HCT116 (cell line): ENCODE data around the gene C21orf91. TPM values are rescaled to one million over a fixed set of nuclear protein-coding genes. Genes with fewer than 3 reads are reported as not detected.

Source experiments
- ATAC-seq: fragments of 200-7000 bp; cut with Tn5 transposase; 2 replicates; pipeline ENCODE4 v1.9.1; 2020; ENCODE audit warnings: mild to moderate bottlenecking, moderate library complexity
- BruUV-seq: library from RNA; stranded (reverse); fragments of 400-500 nt; replicated peaks from 2 replicates; lab custom pipeline; 2021; lab: Mats Ljungman, UMichigan
- CTCF ChIA-PET: fragments of 300-600 bp; sonication (Branson Sonifier 250); formaldehyde crosslinking; loops from one replicate; lab custom pipeline; 2021; ENCODE audit warnings: antibody characterized with exemption; lab: Charles Lee
- POLR2A ChIA-PET: fragments of 300-600, 350-600 bp; sonication (Branson Sonifier 250); formaldehyde crosslinking; loops from one replicate; lab custom pipeline; 2021; ENCODE audit warnings: antibody characterized with exemption; lab: Charles Lee
- RAD21 ChIA-PET, 2 experiments: fragments of 300-600 bp; sonication (Branson Sonifier 250); formaldehyde crosslinking; loops; one replicate each; lab custom pipeline; 2023; ENCODE audit warnings: low total read pairs in 2 of 2; ENCODE audit not compliant: uncharacterized antibody in 2 of 2, unreplicated experiment in 2 of 2, low non-redundant PET in 1 of 2; lab: Charles Lee
- DNase-seq: peaks from one replicate; pipeline ENCODE4 v3.0.0-alpha.2; 2010; ENCODE audit warnings: low read depth, low spot score
- H2AFZ ChIP-seq: fragments of 200-600 bp; shearing (Covaris generic), sonication (generic); 2 replicates; pipeline ENCODE4 v1.6.1; 2017; ENCODE audit warnings: low read depth, mixed run types, mixed read lengths, antibody characterized with exemption, low read length; ENCODE audit not compliant: poor library complexity, severe bottlenecking
- H3K27ac ChIP-seq: 2 replicates; pipeline ENCODE4 v1.5.1; 2012; ENCODE audit warnings: low read depth, low read length
- H3K27me3 ChIP-seq: fragments of 200-600 bp; sonication (generic); 2 replicates; pipeline ENCODE4 v1.6.1; 2016; ENCODE audit warnings: mixed run types, low read length, mixed read lengths; ENCODE audit not compliant: insufficient read depth
- H3K36me3 ChIP-seq, 2 experiments: fragments of 200-500 bp in 1 of 2; fragments of 200-600 bp in 1 of 2; sonication (Bioruptor generic) in 1 of 2; sonication (generic) in 1 of 2; 2 replicates each; pipeline versions ENCODE4 v1.5.1 to v1.6.1; 2014 to 2016; ENCODE audit warnings: low read length in 2 of 2, inconsistent platforms in 1 of 2, mixed read lengths in 1 of 2, mixed run types in 1 of 2; ENCODE audit not compliant: insufficient read depth in 2 of 2, control insufficient read depth in 1 of 2
- H3K4me1 ChIP-seq, 2 experiments: fragments of 200-600 bp in 1 of 2; sonication (generic) in 1 of 2; 2 replicates each; pipeline versions ENCODE4 v1.5.1 to v1.6.1; 2012 to 2017; ENCODE audit warnings: low read length in 2 of 2, inconsistent platforms in 1 of 2, mild to moderate bottlenecking in 1 of 2, mixed read lengths in 1 of 2, mixed run types in 1 of 2, moderate library complexity in 1 of 2; ENCODE audit not compliant: insufficient read depth in 2 of 2, control insufficient read depth in 1 of 2
- H3K4me2 ChIP-seq: fragments of 200-600 bp; sonication (generic); 2 replicates; pipeline ENCODE4 v1.6.1; 2017; ENCODE audit warnings: mixed run types, low read length, mixed read lengths
- H3K4me3 ChIP-seq, 2 experiments: fragments of 200-600 bp in 1 of 2; sonication (generic) in 1 of 2; replicated peaks in 1 of 2; 2 replicates each; pipeline ENCODE4 v1.5.1; 2011 to 2016; ENCODE audit warnings: low read length in 2 of 2, control low read depth in 1 of 2, low read depth in 1 of 2, mild to moderate bottlenecking in 1 of 2, mixed read lengths in 1 of 2, mixed run types in 1 of 2
- H3K79me2 ChIP-seq: fragments of 200-600 bp; sonication (generic); 2 replicates; pipeline ENCODE4 v1.6.1; 2017; ENCODE audit warnings: mild to moderate bottlenecking, mixed run types, low read length, moderate library complexity, mixed read lengths; ENCODE audit not compliant: insufficient read depth
- H3K9ac ChIP-seq: fragments of 200-600 bp; sonication (generic); 2 replicates; pipeline ENCODE4 v1.6.1; 2016; ENCODE audit warnings: low read length, mixed read lengths
- H3K9me2 ChIP-seq: fragments of 200-600 bp; sonication (generic), shearing (Covaris generic); 2 replicates; pipeline ENCODE4 v1.6.1; 2017; ENCODE audit warnings: mixed run types, mild to moderate bottlenecking, moderate library complexity; ENCODE audit not compliant: insufficient read depth
- H3K9me3 ChIP-seq, 2 experiments: fragments of 200-500 bp in 1 of 2; fragments of 200-600 bp in 1 of 2; sonication (Bioruptor generic) in 1 of 2; sonication (generic) in 1 of 2; 2 replicates each; pipeline ENCODE4 v1.6.1; 2014 to 2017; ENCODE audit warnings: low read length in 2 of 2, mixed read lengths in 2 of 2, inconsistent platforms in 1 of 2, low read depth in 1 of 2, mild to moderate bottlenecking in 1 of 2, mixed run types in 1 of 2, moderate library complexity in 1 of 2; ENCODE audit not compliant: control insufficient read depth in 1 of 2, insufficient read depth in 1 of 2
- H4K20me1 ChIP-seq: fragments of 200-600 bp; sonication (generic), shearing (Covaris generic); 2 replicates; pipeline ENCODE4 v1.6.1; 2017; ENCODE audit warnings: mixed run types, mild to moderate bottlenecking, moderate library complexity; ENCODE audit not compliant: insufficient read depth
- CEBPB ChIP-seq: IDR thresholded peaks from 2 replicates; pipeline ENCODE4 v1.6.1; 2012; ENCODE audit warnings: low read depth
- CTCF ChIP-seq, 3 experiments: fragments of 200-600 bp in 1 of 3; sonication (generic) in 1 of 3; IDR thresholded peaks in 2 of 3; conservative IDR thresholded peaks in 1 of 3; 2 replicates each; pipeline ENCODE4 v1.5.1; 2012 to 2017; ENCODE audit warnings: low read depth in 2 of 3, low read length in 2 of 3, antibody characterized with exemption in 1 of 3, borderline replicate concordance in 1 of 3, control low read depth in 1 of 3, mild to moderate bottlenecking in 1 of 3, mixed read lengths in 1 of 3, mixed run types in 1 of 3, moderate library complexity in 1 of 3; ENCODE audit not compliant: insufficient read depth in 1 of 3
- ELF1 ChIP-seq: IDR thresholded peaks from 2 replicates; pipeline ENCODE4 v1.6.1; 2012; ENCODE audit warnings: low read depth, borderline replicate concordance
- EZH2 ChIP-seq: fragments of 200-600 bp; sonication (generic); IDR thresholded peaks from 2 replicates; pipeline ENCODE4 v1.6.1; 2017; ENCODE audit warnings: antibody characterized with exemption, mixed run types
- EZH2phosphoT487 ChIP-seq: fragments of 200-600 bp; IDR thresholded peaks from 2 replicates; pipeline ENCODE4 v1.6.1; 2018; ENCODE audit warnings: antibody characterized with exemption, borderline replicate concordance
- MAX ChIP-seq: IDR thresholded peaks from 2 replicates; pipeline ENCODE4 v1.6.1; 2012
- RAD21 ChIP-seq: IDR thresholded peaks from 2 replicates; pipeline ENCODE4 v1.6.1; 2012; ENCODE audit warnings: low read depth, mild to moderate bottlenecking
- SIN3A ChIP-seq: IDR thresholded peaks from 2 replicates; pipeline ENCODE4 v1.6.1; 2012; ENCODE audit warnings: low read depth
- SRF ChIP-seq: IDR thresholded peaks from 2 replicates; pipeline ENCODE4 v1.6.1; 2012; ENCODE audit warnings: low read depth
- ZFX ChIP-seq: fragments of 450-650 bp; IDR thresholded peaks from 2 replicates; pipeline ENCODE4 v1.6.1; 2017
- ZNF274 ChIP-seq: fragments of 200-500 bp; sonication (Bioruptor generic); IDR thresholded peaks from 2 replicates; pipeline ENCODE4 v1.6.1; 2014; ENCODE audit warnings: mild to moderate bottlenecking, low read depth, low read length, inconsistent platforms
- intact Hi-C: fragments of 100-400 bp; cut with micrococcal nuclease; formaldehyde crosslinking; loops from 2 replicates; pipeline ENCODE4 v1.10.0; 2022
- total RNA-seq: library from RNA; stranded (reverse); gene quantifications from one replicate; pipeline ENCODE4 v1.2.1, GENCODE V29; 2021; ENCODE audit not compliant: unreplicated experiment

Gene C21orf91
- total RNA-seq, 1 experiment from 2014 or later, result 17.7 TPM

- H3K9ac ChIP-seq, result no peak overlapping the region
- CTCF ChIA-PET, result no interaction called here
- ATAC-seq (no peak), DNase-seq (no peak)
- H3K4me3 ChIP-seq, result no peak overlapping the region
- no peaks in the 10 kb centered on the region for H3K36me3 ChIP-seq
- no peaks in the 10 kb centered on the region for H3K9me2 ChIP-seq
- no peak overlapping the region for H3K27ac ChIP-seq
- POLR2A ChIA-PET, result no interaction called here
- TF ChIP-seq SRF, result no peak
- H3K4me2 ChIP-seq, result no peak overlapping the region
- no TSS peak for BruUV-seq
- H3K4me1 ChIP-seq, result peaks cover 0 to 5% of the 10 kb centered on the region in 2 experiments; a peak in 1 of 4 replicates
- intact Hi-C loops, result no loop called here
- RAD21 ChIA-PET, result no interaction called here
- no peaks in the 10 kb centered on the region for H3K9me3 ChIP-seq
- no peaks in the 10 kb centered on the region for H4K20me1 ChIP-seq
- no peaks in the 10 kb centered on the region for H3K27me3 ChIP-seq
- H2AFZ ChIP-seq, result no peak overlapping the region
- no peaks in the 10 kb centered on the region for H3K79me2 ChIP-seq
These were observed 47.4 kb upstream of the C21orf91 start for GRCh38 chr21:17866590-17866989.

GRCh38 chr21:17859661-17860060 lies 40.5 kb upstream of the C21orf91 start:
- no peaks in the 10 kb centered on the region for H3K9me2 ChIP-seq
- BruUV-seq, result no TSS peak
- H3K79me2 ChIP-seq, result no peaks in the 10 kb centered on the region
- H4K20me1 ChIP-seq, result no peaks in the 10 kb centered on the region
- ATAC-seq (no peak), DNase-seq (no peak)
- TF ChIP-seq ZNF274, result no peak
- TF ChIP-seq RAD21, result no peak
- no peak for TF ChIP-seq ZFX
- TF ChIP-seq CEBPB, result no peak
- TF ChIP-seq SIN3A, result no peak
- no peak for TF ChIP-seq EZH2phosphoT487
- TF ChIP-seq CTCF (IDR thresholded peaks at IDR 0.05 in 2 of 3, conservative IDR thresholded peaks at IDR 0.05 in 1 of 3; ENCODE audit: borderline replicate concordance in 1 of 3, insufficient read depth in 1 of 3, low read depth in 2 of 3, low read length in 2 of 3), result no peak
- no peak for TF ChIP-seq MAX
- no peak for TF ChIP-seq ELF1
- TF ChIP-seq EZH2, result no peak
- H3K27ac ChIP-seq, result no peak overlapping the region
- no peaks in the 10 kb centered on the region for H3K9me3 ChIP-seq
- ChIA-PET POLR2A (no interaction called here), RAD21 (no interaction called here), CTCF (no interaction called here)
- intact Hi-C loops, result no loop called here
- peaks cover 0 to 6% of the 10 kb centered on the region in 2 experiments; a peak in 1 of 4 replicates for H3K4me1 ChIP-seq
- H3K4me2 ChIP-seq, result no peak overlapping the region
- no peak overlapping the region for H2AFZ ChIP-seq
- no peaks in the 10 kb centered on the region for H3K27me3 ChIP-seq
- no peak overlapping the region for H3K9ac ChIP-seq
- H3K4me3 ChIP-seq, result no peak overlapping the region
- H3K36me3 ChIP-seq, result no peaks in the 10 kb centered on the region
